ENCODE results near the gene TMEM45B.
"Not testable (repeated sequence)": the region's sequence is repeated elsewhere in the genome, so short reads cannot be mapped to it uniquely, and the experiment has no call there.

TMEM45B gene

DNA sequence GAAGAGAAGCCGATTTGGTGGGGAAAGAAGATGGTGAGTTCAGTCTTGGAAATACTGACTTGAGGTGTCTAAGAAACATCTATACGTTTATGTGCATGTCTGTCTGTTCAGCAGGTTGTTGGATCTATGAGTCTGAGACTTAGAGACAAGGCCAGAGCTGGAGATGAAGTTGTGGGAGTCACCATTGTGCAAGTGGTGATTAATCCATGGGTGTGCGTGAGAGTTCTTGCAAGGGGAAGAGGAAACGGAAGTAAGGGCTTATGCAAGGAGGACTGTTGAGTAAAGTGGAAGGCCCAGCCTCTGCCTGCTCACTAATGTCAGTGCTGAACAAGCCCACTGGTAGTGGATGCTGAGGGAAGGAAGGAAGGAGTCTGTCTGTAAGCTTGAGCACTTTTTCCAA is 9.7 kb downstream of the TMEM45B start:
- DNase-seq (ENCODE audit: low read depth) = peak; percentile 98
- no peak for TF ChIP-seq CTCF (IDR thresholded peaks at IDR 0.05; ENCODE audit: insufficient read depth, low read depth, low read length, missing control alignments)
- no peak overlapping the region for H3K4me3 ChIP-seq (ENCODE audit: low read length)

DNA sequence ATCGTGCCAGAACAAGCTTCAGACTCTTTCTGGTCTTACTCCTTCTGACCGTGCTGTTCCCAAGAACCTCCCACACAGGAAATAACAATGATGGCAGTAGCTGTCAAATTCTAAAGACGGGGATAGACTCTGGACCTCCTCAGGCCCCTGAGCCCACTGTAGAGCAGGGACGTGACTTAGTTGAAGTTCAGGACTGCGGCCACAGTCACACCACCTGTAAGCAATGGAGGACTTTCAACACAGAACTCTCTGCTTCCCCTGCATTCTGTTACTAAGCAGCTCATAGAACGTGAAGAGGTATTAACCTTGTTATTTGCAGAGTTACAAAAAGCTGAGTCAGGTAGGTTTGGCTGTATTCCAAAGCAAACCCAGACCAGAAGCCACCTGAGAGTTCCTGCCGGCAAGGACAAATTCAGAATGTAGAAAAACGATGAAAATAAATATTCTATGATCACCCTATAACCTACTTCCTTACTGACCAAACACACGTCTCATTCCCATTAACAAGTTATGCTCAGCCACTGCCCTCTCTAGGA is 12.7 kb downstream of the TMEM45B start:
- no peak for TF ChIP-seq CTCF (IDR thresholded peaks at IDR 0.05; ENCODE audit: insufficient read depth, low read depth, low read length, missing control alignments)
- H3K4me3 ChIP-seq (ENCODE audit: low read length) = no peak overlapping the region
- DNase-seq (ENCODE audit: low read depth) = peak; percentile 93

DNA sequence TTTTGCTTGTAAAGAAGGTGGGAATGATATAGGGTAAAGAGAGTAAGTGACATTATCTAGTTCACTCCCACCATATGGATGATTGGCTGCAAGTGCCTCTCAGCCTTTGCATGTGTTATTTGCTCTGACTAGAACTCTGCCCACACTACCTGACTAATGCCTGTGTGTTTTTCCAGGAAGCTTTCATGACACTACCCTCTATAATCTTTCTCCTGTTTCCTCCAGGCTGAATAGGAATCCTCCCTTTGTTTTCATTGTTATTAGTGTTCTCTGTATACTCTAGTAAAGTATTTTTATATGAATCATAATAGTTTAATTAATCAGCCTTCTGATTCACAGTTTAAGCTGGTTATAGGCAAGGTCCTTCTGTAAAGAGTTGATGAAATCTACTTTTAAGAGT is 13.8 kb downstream of the TMEM45B start:
- peak; percentile 90 for DNase-seq (ENCODE audit: low read depth)
- H3K4me3 ChIP-seq (ENCODE audit: low read length) = not testable (repeated sequence)

- H3K4me3 ChIP-seq (ENCODE audit: low read length) = not testable (repeated sequence)
- peak; percentile 89 for DNase-seq (ENCODE audit: low read depth)
Measured at GRCh38 chr11:129831227-129831626, 15.6 kb downstream of the TMEM45B start.

DNA sequence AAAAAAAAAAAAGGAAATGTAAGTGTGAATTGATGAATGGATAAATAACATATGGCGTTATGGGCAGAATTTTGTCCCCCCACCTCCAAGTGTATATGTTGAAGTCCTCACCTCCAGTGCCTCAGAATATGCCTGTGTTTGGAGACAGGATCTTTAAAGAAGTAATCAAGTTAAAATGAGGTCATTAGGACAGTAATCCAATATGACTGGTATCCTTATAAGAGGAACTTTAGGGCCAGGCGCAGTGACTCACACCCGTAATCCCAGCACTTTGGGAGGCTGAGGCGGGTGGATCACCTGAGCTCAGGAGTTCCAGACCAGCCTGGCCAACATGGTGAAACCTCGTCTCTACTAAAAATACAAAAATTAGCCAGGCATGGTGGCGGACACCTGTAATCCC is 17.6 kb downstream of the TMEM45B start:
- DNase-seq (ENCODE audit: low read depth); H3K4me3 ChIP-seq (ENCODE audit: low read length): not testable (repeated sequence)

DNA sequence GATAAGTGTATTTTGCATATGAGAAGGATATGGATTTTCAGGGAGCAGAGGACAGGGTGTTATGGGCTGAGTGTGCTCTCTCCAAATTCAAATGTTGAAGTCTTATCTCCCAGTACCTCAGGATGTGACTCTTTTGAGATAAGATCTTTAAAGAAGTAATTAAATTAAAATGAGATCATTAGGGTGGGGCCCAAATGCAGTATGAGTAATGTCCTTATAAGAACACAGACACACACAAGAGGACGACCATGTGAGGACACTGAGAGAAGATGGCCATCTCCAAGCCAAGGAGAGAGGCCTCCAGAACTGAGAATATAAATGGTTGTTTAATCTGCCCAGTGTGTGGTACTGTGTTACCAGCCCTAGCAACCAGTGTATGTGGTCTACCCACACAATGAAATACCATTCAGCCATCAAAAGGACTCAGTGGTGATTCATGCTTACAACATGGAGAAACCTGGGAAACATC is 20.8 kb downstream of the TMEM45B start:
- not testable (repeated sequence) for H3K4me3 ChIP-seq (ENCODE audit: low read length)
- DNase-seq (ENCODE audit: low read depth) = peak; percentile 83

DNA sequence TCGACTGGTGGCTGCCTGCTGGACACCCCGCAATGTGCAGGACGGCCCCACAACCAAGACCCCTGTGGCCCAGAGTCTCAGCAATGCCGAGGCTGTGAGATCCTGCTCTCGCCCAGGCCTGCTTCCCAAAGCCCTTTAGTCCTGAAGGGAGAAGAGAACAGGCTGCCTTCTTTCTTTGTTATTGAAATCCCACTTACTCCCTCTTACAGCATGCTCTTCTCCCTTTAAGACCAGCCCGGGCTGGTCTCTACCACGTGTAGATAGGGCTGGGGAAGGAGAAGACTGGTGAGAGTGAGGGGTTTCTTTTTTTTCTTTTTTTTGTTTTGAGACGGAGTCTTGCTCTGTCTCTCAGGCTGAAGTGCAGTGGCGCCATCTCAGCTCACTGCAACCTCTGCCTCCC is 21.3 kb downstream of the TMEM45B start:
- H3K4me3 ChIP-seq (ENCODE audit: low read length) = no peak overlapping the region
- no peak for DNase-seq (ENCODE audit: low read depth)
- no peak for TF ChIP-seq CTCF (IDR thresholded peaks at IDR 0.05; ENCODE audit: insufficient read depth, low read depth, low read length, missing control alignments)

DNA sequence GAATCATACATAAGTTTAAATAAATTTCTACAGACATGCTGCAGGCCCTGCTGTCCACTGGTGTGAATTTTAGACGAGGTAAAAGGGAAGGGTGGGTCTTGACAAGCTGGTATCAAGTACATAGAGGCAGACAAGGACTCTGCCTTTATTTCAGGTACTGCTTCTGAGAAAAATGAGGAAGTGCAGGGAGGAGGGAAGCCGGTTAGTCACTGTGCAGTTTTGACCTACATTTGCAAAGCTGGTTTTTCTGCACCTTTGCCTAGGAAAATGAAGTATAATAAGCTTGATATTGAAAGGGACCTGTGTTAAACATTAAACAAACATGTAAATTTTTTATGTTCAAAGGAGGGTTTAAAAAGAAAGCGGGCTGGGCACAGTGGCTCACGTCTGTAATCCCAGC is 24.6 kb downstream of the TMEM45B start:
- TF ChIP-seq CTCF (IDR thresholded peaks at IDR 0.05; ENCODE audit: insufficient read depth, low read depth, low read length, missing control alignments) = no peak
- DNase-seq (ENCODE audit: low read depth) = peak; percentile 79
- H3K4me3 ChIP-seq (ENCODE audit: low read length) = no peak overlapping the region

DNA sequence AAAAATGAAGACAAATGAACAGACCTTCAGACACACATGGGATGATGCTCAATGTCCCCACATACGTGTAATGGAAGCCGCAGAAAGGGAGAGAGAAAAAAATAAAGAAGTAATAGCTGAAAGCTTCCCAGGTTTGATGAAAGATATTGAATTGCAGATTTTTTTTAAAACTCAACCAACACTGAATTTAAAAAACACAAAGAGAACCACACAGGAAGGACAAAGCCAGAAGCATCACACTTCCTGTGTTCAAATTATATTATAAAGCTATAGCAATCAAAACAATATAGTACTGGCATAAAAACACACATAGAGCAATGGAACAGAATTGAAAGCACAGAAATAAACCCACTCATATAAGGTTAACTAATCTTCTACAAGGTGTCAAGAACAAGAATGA is 26.5 kb downstream of the TMEM45B start:
- TF ChIP-seq CTCF (IDR thresholded peaks at IDR 0.05; ENCODE audit: insufficient read depth, low read depth, low read length, missing control alignments) = no peak
- no peak overlapping the region for H3K4me3 ChIP-seq (ENCODE audit: low read length)
- DNase-seq (ENCODE audit: low read depth) = no peak

Measured in epithelial cell of esophagus (primary cell).